ENCODE data around the gene PDCD2L. TPM values are rescaled to one million over a fixed set of nuclear protein-coding genes. Genes with fewer than 3 reads are reported as not detected.
"Not testable (repeated sequence)": the region's sequence is repeated elsewhere in the genome, so short reads cannot be mapped to it uniquely, and the experiment has no call there.

Gene PDCD2L
- total and polyA plus RNA-seq, 10 donors, result 5.2 to 19.7 (median 12.0) TPM

GRCh38 chr19:34448191-34448590 is 44.0 kb downstream of the PDCD2L start:
- H3K4me1 ChIP-seq, result no peaks in the 10 kb centered on the region
- no peak overlapping the region for H3K27ac ChIP-seq
- H3K9me3 ChIP-seq, result no peaks in the 10 kb centered on the region
- DNase-seq, result no peak
- 93 to 100% (median 95%) methylated on average over 3 of the region's 3 CpGs for WGBS, 5 donors
- peaks cover 4 to 100% (median 97%) of the 10 kb centered on the region in 6 donors for H3K36me3 ChIP-seq
- no peak overlapping the region for H3K4me3 ChIP-seq
- intact Hi-C loops (cut with DNase I; ENCODE audit: low total_unique reads), result no loop called here
- no peak for TF ChIP-seq POLR2A (IDR thresholded peaks at IDR 0.05)
- no peak for TF ChIP-seq CTCF (IDR thresholded peaks at IDR 0.05 in 8 of 11, conservative IDR thresholded peaks at IDR 0.05 in 3 of 11)
- TF ChIP-seq POLR2AphosphoS5 (IDR thresholded peaks at IDR 0.05), result no peak
- H3K27me3 ChIP-seq (replicated peaks in 1 of 7), result no peaks in the 10 kb centered on the region

- Histone ChIP-seq H3K27ac (no peak overlapping the region), H3K9me3 (no peaks in the 10 kb centered on the region), H3K36me3 (peaks cover 0 to 100% (median 85%) of the 10 kb centered on the region in 6 donors), H3K4me1 (no peaks in the 10 kb centered on the region), H3K27me3 (replicated peaks in 1 of 7) (no peaks in the 10 kb centered on the region), H3K4me3 (no peak overlapping the region)
- TF ChIP-seq POLR2AphosphoS5 (IDR thresholded peaks at IDR 0.05) (no peak), CTCF (IDR thresholded peaks at IDR 0.05 in 8 of 11, conservative IDR thresholded peaks at IDR 0.05 in 3 of 11) (no peak), POLR2A (IDR thresholded peaks at IDR 0.05) (no peak)
- DNase-seq, result no peak
- intact Hi-C loops (cut with DNase I; ENCODE audit: low total_unique reads), result no loop called here
Observed at GRCh38 chr19:34452723-34453122, 48.5 kb downstream of the PDCD2L start.

GRCh38 chr19:34454091-34454490 is 49.9 kb downstream of the PDCD2L start:
- no peaks in the 10 kb centered on the region for H3K27me3 ChIP-seq (replicated peaks in 1 of 7)
- H3K4me1 ChIP-seq, result no peaks in the 10 kb centered on the region
- 89 to 95% (median 92%) methylated on average over 2 of the region's 2 CpGs for WGBS, 5 donors
- no peak for DNase-seq
- no peak overlapping the region for H3K27ac ChIP-seq
- no peak for TF ChIP-seq POLR2AphosphoS5 (IDR thresholded peaks at IDR 0.05)
- no peak for TF ChIP-seq POLR2A (IDR thresholded peaks at IDR 0.05)
- TF ChIP-seq CTCF (IDR thresholded peaks at IDR 0.05 in 8 of 11, conservative IDR thresholded peaks at IDR 0.05 in 3 of 11), result no peak
- no peaks in the 10 kb centered on the region for H3K9me3 ChIP-seq
- peaks cover 0 to 100% (median 81%) of the 10 kb centered on the region in 6 donors for H3K36me3 ChIP-seq
- no peak overlapping the region for H3K4me3 ChIP-seq
- intact Hi-C loops (cut with DNase I; ENCODE audit: low total_unique reads), result no loop called here

GRCh38 chr19:34454685-34455084 is 50.5 kb downstream of the PDCD2L start:
- no peaks in the 10 kb centered on the region for H3K9me3 ChIP-seq
- no peak for TF ChIP-seq POLR2A (IDR thresholded peaks at IDR 0.05)
- TF ChIP-seq POLR2AphosphoS5 (IDR thresholded peaks at IDR 0.05), result no peak
- TF ChIP-seq CTCF (IDR thresholded peaks at IDR 0.05 in 8 of 11, conservative IDR thresholded peaks at IDR 0.05 in 3 of 11), result no peak
- no peak overlapping the region for H3K27ac ChIP-seq
- no peaks in the 10 kb centered on the region for H3K27me3 ChIP-seq (replicated peaks in 1 of 7)
- no peaks in the 10 kb centered on the region for H3K4me1 ChIP-seq
- peaks cover 0 to 100% (median 84%) of the 10 kb centered on the region in 6 donors for H3K36me3 ChIP-seq
- WGBS, 5 donors, result 91 to 97% (median 91%) methylated on average over 3 of the region's 3 CpGs
- no peak for DNase-seq
- no peak overlapping the region for H3K4me3 ChIP-seq
- intact Hi-C loops (cut with DNase I; ENCODE audit: low total_unique reads), result no loop called here

GRCh38 chr19:34455783-34456480 is 51.7 kb downstream of the PDCD2L start:
- 90 to 92% (median 91%) methylated on average over 17 of the region's 17 CpGs for WGBS, 5 donors

More at GRCh38 chr19:34455783-34456480, 51.7 kb downstream of the PDCD2L start:
- H3K27me3 ChIP-seq (replicated peaks in 1 of 7); H3K4me3 ChIP-seq; H3K9me3 ChIP-seq; intact Hi-C loops (cut with DNase I; ENCODE audit: low total_unique reads); H3K4me1 ChIP-seq; H3K27ac ChIP-seq; DNase-seq: not testable (repeated sequence)
- peaks cover 0 to 100% (median 89%) of the 10 kb centered on the region in 6 donors for H3K36me3 ChIP-seq

All from spleen (tissue), 11 donors.